Neutrophil (primary cell): Measurements from ENCODE around the gene ZNF345.

Experiments used
- H3K27ac ChIP-seq: fragments of 200-600 bp; sonication (generic); 2 replicates; pipeline ENCODE4 v1.5.1; 2016; ENCODE audit warnings: mild to moderate bottlenecking, moderate library complexity
- H3K27me3 ChIP-seq: fragments of 200-600 bp; sonication (generic); 2 replicates; pipeline ENCODE4 v1.6.0; 2016; ENCODE audit warnings: mild to moderate bottlenecking
- H3K36me3 ChIP-seq: fragments of 200-600 bp; sonication (generic); 2 replicates; pipeline ENCODE4 v1.5.1; 2017
- H3K4me1 ChIP-seq, 2 experiments: fragments of 200-600 bp in 1 of 2; sonication (generic) in 1 of 2; 1 replicate in 1 of 2; 2 replicates in 1 of 2; pipeline versions ENCODE4 v1.5.1 to v1.6.1; 2013 to 2016; ENCODE audit warnings: low read depth in 1 of 2, low read length in 1 of 2, mild to moderate bottlenecking in 1 of 2, moderate library complexity in 1 of 2; ENCODE audit not compliant: control insufficient read depth in 1 of 2, insufficient read depth in 1 of 2
- H3K4me3 ChIP-seq, 2 experiments: fragments of 200-600 bp in 1 of 2; sonication (generic) in 1 of 2; 1 replicate in 1 of 2; 2 replicates in 1 of 2; pipeline ENCODE4 v1.5.1; 2013 to 2016; ENCODE audit warnings: low read depth in 1 of 2, low read length in 1 of 2, mild to moderate bottlenecking in 1 of 2, moderate library complexity in 1 of 2
- H3K9me3 ChIP-seq: fragments of 200-600 bp; sonication (generic); 2 replicates; pipeline ENCODE4 v1.5.1; 2016
- TF ChIP-seq, protein P1 (sequence below): fragments of 200-600 bp; sonication (generic); IDR thresholded peaks from 2 replicates; pipeline ENCODE4 v1.5.1; 2016; ENCODE audit warnings: antibody characterized with exemption

The ZNF345 gene

DNA sequence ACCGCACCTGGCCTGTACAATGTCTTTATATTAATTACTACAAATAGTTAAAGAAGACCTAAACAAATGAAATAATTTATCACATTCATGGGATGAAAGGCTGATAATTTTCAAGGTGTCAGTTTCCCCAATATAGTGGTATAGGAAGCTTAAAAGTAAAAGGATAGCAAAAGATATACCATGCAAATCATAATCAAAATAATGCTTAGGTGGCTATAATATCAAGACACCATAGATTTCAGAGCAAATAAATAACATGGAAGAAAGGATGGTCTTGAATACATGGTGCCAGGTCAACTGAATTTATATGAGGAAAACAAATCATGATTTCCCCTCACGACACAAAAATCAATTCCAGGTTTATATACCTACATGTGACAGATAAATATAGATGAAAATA, 17.2 kb upstream of the ZNF345 start:
- peaks cover 30% of the 10 kb centered on the region for H3K9me3 ChIP-seq
- H3K27ac ChIP-seq, result no peak overlapping the region
- no peaks in the 10 kb centered on the region for H3K27me3 ChIP-seq
- no peaks in the 10 kb centered on the region for H3K36me3 ChIP-seq
- peaks cover 10 to 12% of the 10 kb centered on the region in 2 experiments for H3K4me1 ChIP-seq
- H3K4me3 ChIP-seq, result no peak overlapping the region
- TF ChIP-seq, protein P1, sequence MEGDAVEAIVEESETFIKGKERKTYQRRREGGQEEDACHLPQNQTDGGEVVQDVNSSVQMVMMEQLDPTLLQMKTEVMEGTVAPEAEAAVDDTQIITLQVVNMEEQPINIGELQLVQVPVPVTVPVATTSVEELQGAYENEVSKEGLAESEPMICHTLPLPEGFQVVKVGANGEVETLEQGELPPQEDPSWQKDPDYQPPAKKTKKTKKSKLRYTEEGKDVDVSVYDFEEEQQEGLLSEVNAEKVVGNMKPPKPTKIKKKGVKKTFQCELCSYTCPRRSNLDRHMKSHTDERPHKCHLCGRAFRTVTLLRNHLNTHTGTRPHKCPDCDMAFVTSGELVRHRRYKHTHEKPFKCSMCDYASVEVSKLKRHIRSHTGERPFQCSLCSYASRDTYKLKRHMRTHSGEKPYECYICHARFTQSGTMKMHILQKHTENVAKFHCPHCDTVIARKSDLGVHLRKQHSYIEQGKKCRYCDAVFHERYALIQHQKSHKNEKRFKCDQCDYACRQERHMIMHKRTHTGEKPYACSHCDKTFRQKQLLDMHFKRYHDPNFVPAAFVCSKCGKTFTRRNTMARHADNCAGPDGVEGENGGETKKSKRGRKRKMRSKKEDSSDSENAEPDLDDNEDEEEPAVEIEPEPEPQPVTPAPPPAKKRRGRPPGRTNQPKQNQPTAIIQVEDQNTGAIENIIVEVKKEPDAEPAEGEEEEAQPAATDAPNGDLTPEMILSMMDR, result no peak

GRCh38 chr19:36837176-36837905, 13.3 kb upstream of the ZNF345 start:
- Histone ChIP-seq H3K36me3 (no peaks in the 10 kb centered on the region), H3K27ac (peak overlapping the region; percentile 76), H3K9me3 (peaks cover 11% of the 10 kb centered on the region), H3K27me3 (no peaks in the 10 kb centered on the region), H3K4me3 (peak overlapping the region; percentile 72 to 74), H3K4me1 (peaks cover 14 to 18% of the 10 kb centered on the region in 2 experiments)
- TF ChIP-seq, protein P1, result no peak

DNA sequence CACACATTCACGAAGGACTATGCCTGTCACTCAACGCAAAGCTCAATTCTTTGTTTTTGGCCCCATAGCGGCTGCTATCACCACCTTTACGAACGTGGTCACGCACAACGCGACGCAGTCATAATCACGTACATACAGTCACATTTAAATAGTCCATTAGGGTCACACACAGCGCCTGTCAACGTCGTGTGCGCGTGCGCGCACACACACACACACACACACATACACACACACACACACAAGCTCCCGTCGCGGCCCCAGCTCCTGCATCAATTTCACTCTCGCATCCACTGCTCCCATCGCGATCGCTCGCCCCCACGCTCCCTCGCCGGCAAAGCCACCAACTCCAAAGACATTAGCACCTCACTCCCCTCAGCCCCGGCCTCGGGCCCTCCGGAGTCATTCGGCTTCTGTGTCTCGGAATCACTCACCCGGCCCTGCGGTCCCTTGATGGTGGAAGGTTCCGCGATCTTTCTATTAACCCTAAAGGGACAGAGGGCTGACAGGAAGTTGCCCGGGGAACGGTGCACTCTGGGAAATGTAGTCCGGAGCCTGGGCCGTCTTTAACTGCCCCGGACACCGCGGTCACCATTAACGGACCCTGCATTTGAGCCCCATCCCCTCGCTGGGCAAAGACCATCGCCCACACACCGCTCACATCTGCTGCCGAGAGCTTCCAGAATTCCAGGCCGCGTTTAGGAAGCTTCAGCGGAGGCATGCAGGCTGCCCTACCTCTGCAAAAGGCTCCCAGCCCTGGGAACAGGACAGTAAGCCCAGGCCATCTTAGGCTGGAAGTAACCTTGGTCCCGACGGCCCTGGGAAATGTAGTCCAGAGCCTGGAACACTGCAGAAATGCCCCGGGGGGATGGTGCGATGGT, 12.5 kb upstream of the ZNF345 start, which contains the start of gene ZNF790:
ZNF790 (minus strand) TSS at position 482 of the 878 bp plus-strand sequence. CDS start 12,768 bp downstream, outside the sequence.
- peak within 1 kb of the TSS; percentile 76 for H3K27ac ChIP-seq
- H3K4me1 ChIP-seq, result peaks cover 14 to 18% of the 10 kb centered on the region in 2 experiments
- TF ChIP-seq, protein P1, result no peak
- H3K36me3 ChIP-seq, result no peaks in the 10 kb centered on the region
- H3K4me3 ChIP-seq, result peak within 1 kb of the TSS; percentile 72 to 74
- no peaks in the 10 kb centered on the region for H3K27me3 ChIP-seq
- H3K9me3 ChIP-seq, result peaks cover 6% of the 10 kb centered on the region

DNA sequence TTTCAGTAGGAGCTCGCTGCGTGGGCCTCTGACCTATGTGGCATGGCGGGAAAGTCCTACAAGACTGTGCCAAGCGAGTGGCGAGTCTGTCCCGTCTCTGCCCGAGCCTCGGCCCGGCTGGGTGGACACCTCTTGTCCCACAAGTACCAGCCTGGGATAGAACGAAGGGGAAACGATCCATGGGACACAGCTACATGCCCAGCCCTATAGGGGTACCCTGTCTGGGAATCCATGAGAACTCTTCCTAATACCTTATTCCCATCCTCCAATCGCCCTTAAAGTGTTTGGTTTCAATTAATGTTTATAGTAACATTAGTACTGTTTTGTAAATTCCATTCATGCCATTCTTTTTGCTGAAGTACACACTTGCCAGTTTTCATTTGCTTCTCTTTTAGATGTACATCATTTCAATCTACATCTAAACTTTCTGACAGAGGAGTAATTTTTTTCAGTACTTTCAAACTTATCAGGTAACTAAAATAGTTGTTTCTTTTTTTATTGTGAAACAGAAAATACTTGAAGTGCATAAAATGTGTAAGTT, 11.8 kb upstream of the ZNF345 start:
- no peak overlapping the region for H3K27ac ChIP-seq
- TF ChIP-seq, protein P1, result no peak
- H3K4me1 ChIP-seq, result peaks cover 14 to 18% of the 10 kb centered on the region in 2 experiments
- H3K4me3 ChIP-seq, result peak overlapping the region; percentile 72 to 74
- H3K9me3 ChIP-seq, result peaks cover under 1% of the 10 kb centered on the region
- no peaks in the 10 kb centered on the region for H3K36me3 ChIP-seq
- no peaks in the 10 kb centered on the region for H3K27me3 ChIP-seq

DNA sequence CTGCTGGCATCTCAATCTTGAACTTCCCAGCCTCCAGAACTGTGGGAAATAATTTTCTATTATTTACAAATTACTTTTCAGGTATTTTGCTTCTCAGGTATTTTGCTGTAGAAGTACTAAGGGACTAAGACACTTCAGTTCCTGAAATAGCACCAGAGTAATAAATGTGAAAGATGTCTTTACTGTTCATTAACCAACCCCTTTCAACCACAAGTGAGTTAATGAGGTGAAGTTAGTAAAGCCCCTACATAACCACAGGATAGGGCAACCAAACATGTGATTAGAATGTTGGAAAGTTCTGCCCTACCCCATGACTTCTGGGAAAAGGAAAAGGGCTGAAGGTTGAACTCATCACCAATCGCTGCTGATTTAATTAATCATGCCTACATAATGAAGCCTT, 2.7 kb upstream of the ZNF345 start:
- Histone ChIP-seq H3K9me3 (no peaks in the 10 kb centered on the region), H3K36me3 (no peaks in the 10 kb centered on the region), H3K27ac (no peak overlapping the region), H3K4me1 (peaks cover 22 to 24% of the 10 kb centered on the region in 2 experiments), H3K4me3 (no peak overlapping the region), H3K27me3 (no peaks in the 10 kb centered on the region)
- TF ChIP-seq, protein P1, result no peak
